NT2/D1 (cell line): ENCODE results near the gene NDFIP1.

Experiments used
- YY1 ChIP-seq: IDR thresholded peaks from 2 replicates; pipeline ENCODE4 v1.6.1; 2011; ENCODE audit not compliant: insufficient read length, insufficient read depth
- ZNF274 ChIP-seq: IDR thresholded peaks from 2 replicates; pipeline ENCODE4 v1.6.1; 2011; ENCODE audit warnings: mild to moderate bottlenecking, low read depth, low read length

GRCh38 chr5:142152384-142152732, 43.8 kb downstream of the NDFIP1 start:
- TF ChIP-seq YY1 = no peak
- TF ChIP-seq ZNF274 = no peak
